Ramos (cell line): ENCODE measurements around the gene PTGDR.

ENCODE experiments used
- in situ Hi-C: fragments of 300-500 bp; cut with MboI; formaldehyde crosslinking; loops from one replicate; pipeline ENCODE4 v1.14.3; 2022; ENCODE audit warnings: low sequenced_read_pairs; ENCODE audit not compliant: unreplicated experiment

Gene PTGDR

GRCh38 chr14:52305014-52305413 is 37.5 kb downstream of the PTGDR start:
- in situ Hi-C loops: no loop called here

GRCh38 chr14:52307376-52307775 is 39.9 kb downstream of the PTGDR start:
- in situ Hi-C loops: no loop called here

GRCh38 chr14:52307905-52308304 is 40.4 kb downstream of the PTGDR start:
- in situ Hi-C loops: no loop called here

- in situ Hi-C loops: no loop called here
Observed at GRCh38 chr14:52310541-52310940, 43.0 kb downstream of the PTGDR start.

GRCh38 chr14:52312931-52313355 is 45.4 kb downstream of the PTGDR start:
- in situ Hi-C loops: no loop called here

GRCh38 chr14:52313462-52313861 is 46.0 kb downstream of the PTGDR start:
- in situ Hi-C loops: no loop called here

- in situ Hi-C loops: no loop called here
Observed at GRCh38 chr14:52313903-52314594, 46.6 kb downstream of the PTGDR start, which contains the start of gene PTGER2. Gene PTGER2 (plus strand): TSS chr14:52314312. CDS start chr14:52314549, 237 bp downstream.

- in situ Hi-C loops: no loop called here
Observed at GRCh38 chr14:52314595-52315354, 47.3 kb downstream of the PTGDR start.

- in situ Hi-C loops: no loop called here
Observed at GRCh38 chr14:52315355-52315718, 47.8 kb downstream of the PTGDR start.

GRCh38 chr14:52318062-52318461 is 50.6 kb downstream of the PTGDR start:
- in situ Hi-C loops: no loop called here

- in situ Hi-C loops: no loop called here
Observed at GRCh38 chr14:52318826-52319645, 51.5 kb downstream of the PTGDR start.

- in situ Hi-C loops: no loop called here
Observed at GRCh38 chr14:52319919-52320318, 52.4 kb downstream of the PTGDR start.

- in situ Hi-C loops: no loop called here
Observed at GRCh38 chr14:52325126-52325525, 57.6 kb downstream of the PTGDR start.

GRCh38 chr14:52325630-52326029 is 58.1 kb downstream of the PTGDR start:
- in situ Hi-C loops: no loop called here
